Endodermal cell (in vitro differentiated cells): ENCODE measurements around the gene RGS11. TPM values are rescaled to one million over a fixed set of nuclear protein-coding genes. Genes with fewer than 3 reads are reported as not detected.
"Not testable (repeated sequence)": the region's sequence is repeated elsewhere in the genome, so short reads cannot be mapped to it uniquely, and the experiment has no call there.

Source experiments
- DNase-seq: peaks from one replicate; pipeline ENCODE4 v3.0.0-alpha.2; 2017
- H3K27ac ChIP-seq: 2 replicates; pipeline ENCODE4 v1.5.1; 2013; ENCODE audit warnings: mild to moderate bottlenecking, low read depth, low read length, moderate library complexity
- H3K27me3 ChIP-seq: 2 replicates; pipeline ENCODE4 v1.6.1; 2013; ENCODE audit warnings: mild to moderate bottlenecking, low read length, moderate library complexity; ENCODE audit not compliant: insufficient read depth, control insufficient read depth, poor library complexity, severe bottlenecking
- H3K36me3 ChIP-seq: 2 replicates; pipeline ENCODE4 v1.7.0; 2013; ENCODE audit warnings: mild to moderate bottlenecking, low read length, moderate library complexity; ENCODE audit not compliant: control insufficient read depth, insufficient read depth
- H3K4me1 ChIP-seq: one replicate; pipeline ENCODE4 v1.7.0; 2013; ENCODE audit warnings: low read length; ENCODE audit not compliant: control insufficient read depth, insufficient read depth
- H3K4me3 ChIP-seq: 2 replicates; pipeline ENCODE4 v1.5.1; 2013; ENCODE audit warnings: mild to moderate bottlenecking, low read length, moderate library complexity
- H3K9ac ChIP-seq: 2 replicates; pipeline ENCODE4 v1.6.1; 2013; ENCODE audit warnings: mild to moderate bottlenecking, low read length, moderate library complexity; ENCODE audit not compliant: poor library complexity, severe bottlenecking; ENCODE audit errors: extremely low read depth
- H3K9me3 ChIP-seq: 2 replicates; pipeline ENCODE4 v1.6.1; 2013; ENCODE audit warnings: mild to moderate bottlenecking, low read length, moderate library complexity; ENCODE audit not compliant: control insufficient read depth
- H3K27ac Mint-ChIP-seq: 2 replicates; pipeline ENCODE4 v1.8.0; 2020; ENCODE audit warnings: mixed read lengths
- H3K27me3 Mint-ChIP-seq: 2 replicates; pipeline ENCODE4 v1.8.0; 2021; ENCODE audit warnings: mild to moderate bottlenecking, mixed read lengths; ENCODE audit not compliant: insufficient read depth
- H3K36me3 Mint-ChIP-seq: 2 replicates; pipeline ENCODE4 v1.8.0; 2020; ENCODE audit warnings: low read depth, mixed read lengths
- H3K4me1 Mint-ChIP-seq: 2 replicates; pipeline ENCODE4 v1.8.0; 2020; ENCODE audit warnings: mixed read lengths
- H3K4me3 Mint-ChIP-seq: 2 replicates; pipeline ENCODE4 v1.8.0; 2020; ENCODE audit warnings: mild to moderate bottlenecking, moderate library complexity, mixed read lengths
- H3K9me3 Mint-ChIP-seq: 2 replicates; pipeline ENCODE4 v1.8.0; 2020; ENCODE audit warnings: mild to moderate bottlenecking, mixed read lengths
- CTCF ChIP-seq: fragments of 200-600 bp; sonication (generic); conservative IDR thresholded peaks from 2 replicates; pipeline ENCODE4 v1.5.0; 2021; ENCODE audit warnings: antibody characterized with exemption, mild to moderate bottlenecking
- WGBS, 2 experiments: methylation state at CpG; one replicate each; pipeline versions ENCODE4 v1.1.5 to v1.1.7; 2013; ENCODE audit warnings: missing lambda C conversion rate in 2 of 2, mixed read lengths in 1 of 2; ENCODE audit not compliant: insufficient coverage in 1 of 2, insufficient read length in 1 of 2; 5-methylcytosine and 5-hydroxymethylcytosine counted together
- total RNA-seq, 2 donors: library from RNA; stranded (reverse); fragmentation: NEBNext Ultra II Directional in 1 of 2; extraction: Animal tissue kit (Norgen Biotek cat#: 25700) in 1 of 2; gene quantifications; 2 replicates in 1 of 2; 3 replicates in 1 of 2; pipeline ENCODE4 v1.2.1, GENCODE V29; 2021

RGS11 gene
- total RNA-seq, 2 donors from 2014 or later = 2.0 to 7.8 TPM

- no peak for DNase-seq
- no peak overlapping the region for H3K4me3 Mint-ChIP-seq
- 86 to 89% methylated on average over 7 to 13 of the region's 13 CpGs for WGBS, 2 experiments
Measured at GRCh38 chr16:259814-260253, 15.9 kb downstream of the RGS11 start.

GRCh38 chr16:259226-259625 is 16.5 kb downstream of the RGS11 start:
- H3K27ac Mint-ChIP-seq = no peak overlapping the region
- H3K36me3 Mint-ChIP-seq = peaks cover 59% of the 10 kb centered on the region
- 96% methylated on average over 6 to 10 of the region's 10 CpGs for whole genome bisulfite sequencing, 2 experiments
- H3K9me3 Mint-ChIP-seq = no peaks in the 10 kb centered on the region
- no peak overlapping the region for H3K4me3 Mint-ChIP-seq
- Histone ChIP-seq H3K36me3 (peaks cover 10% of the 10 kb centered on the region), H3K4me1 (no peaks in the 10 kb centered on the region), H3K27ac (no peak overlapping the region), H3K9me3 (no peaks in the 10 kb centered on the region), H3K4me3 (no peak overlapping the region), H3K27me3 (no peaks in the 10 kb centered on the region), H3K9ac (no peak overlapping the region)
- no peak for TF ChIP-seq CTCF
- no peaks in the 10 kb centered on the region for H3K4me1 Mint-ChIP-seq
- DNase-seq = no peak
- H3K27me3 Mint-ChIP-seq = no peaks in the 10 kb centered on the region

More at GRCh38 chr16:259814-260253, 15.9 kb downstream of the RGS11 start:
- no peak overlapping the region for H3K9ac ChIP-seq
- H3K4me3 ChIP-seq = no peak overlapping the region
- no peaks in the 10 kb centered on the region for H3K4me1 ChIP-seq
- Mint-ChIP-seq H3K9me3 (no peaks in the 10 kb centered on the region), H3K36me3 (peaks cover 53% of the 10 kb centered on the region), H3K27ac (no peak overlapping the region), H3K4me1 (no peaks in the 10 kb centered on the region), H3K27me3 (no peaks in the 10 kb centered on the region)
- no peaks in the 10 kb centered on the region for H3K27me3 ChIP-seq
- TF ChIP-seq CTCF = no peak
- H3K36me3 ChIP-seq = peaks cover 9% of the 10 kb centered on the region
- H3K9me3 ChIP-seq = no peaks in the 10 kb centered on the region
- H3K27ac ChIP-seq = no peak overlapping the region

GRCh38 chr16:258091-258490 is 17.7 kb downstream of the RGS11 start:
- not testable (repeated sequence) for H3K9me3 Mint-ChIP-seq, H3K27me3 ChIP-seq, H3K4me1 Mint-ChIP-seq, H3K27ac Mint-ChIP-seq, H3K4me3 ChIP-seq, H3K27me3 Mint-ChIP-seq, H3K9me3 ChIP-seq, H3K9ac ChIP-seq, H3K4me1 ChIP-seq, H3K27ac ChIP-seq, H3K4me3 Mint-ChIP-seq, DNase-seq
- peaks cover 63% of the 10 kb centered on the region for H3K36me3 Mint-ChIP-seq
- H3K36me3 ChIP-seq = peaks cover 17% of the 10 kb centered on the region
- WGBS, 2 experiments = 95% methylated on average over 4 to 8 of the region's 13 CpGs

GRCh38 chr16:255183-255582 is 20.6 kb downstream of the RGS11 start:
- Mint-ChIP-seq H3K27me3 (no peaks in the 10 kb centered on the region), H3K9me3 (no peaks in the 10 kb centered on the region), H3K4me3 (no peak overlapping the region), H3K36me3 (peaks cover 59% of the 10 kb centered on the region), H3K4me1 (peaks cover 9% of the 10 kb centered on the region), H3K27ac (no peak overlapping the region)
- H3K36me3 ChIP-seq = peaks cover 32% of the 10 kb centered on the region
- H3K27ac ChIP-seq = no peak overlapping the region
- no peaks in the 10 kb centered on the region for H3K9me3 ChIP-seq
- no peak overlapping the region for H3K9ac ChIP-seq
- TF ChIP-seq CTCF = no peak
- H3K4me1 ChIP-seq = no peaks in the 10 kb centered on the region
- H3K27me3 ChIP-seq = no peaks in the 10 kb centered on the region
- 90 to 97% methylated on average over 3 to 6 of the region's 6 CpGs for WGBS, 2 experiments
- no peak overlapping the region for H3K4me3 ChIP-seq
- no peak for DNase-seq
